CD4-positive, CD25-positive, alpha-beta regulatory T cell (primary cell): ENCODE measurements around the gene GRIN2C. TPM values are rescaled to one million over a fixed set of nuclear protein-coding genes. Genes with fewer than 3 reads are reported as not detected.

ENCODE experiments used
- ATAC-seq, 2 donors: fragments of 150-1000 bp; cut with Tn5 transposase; one replicate each; pipeline ENCODE4 v1.10.0; 2021; ENCODE audit warnings: low read depth in 2 of 2, moderate number of reproducible peaks in 2 of 2, moderate library complexity in 1 of 2
- DNase-seq, 3 donors: peaks; one replicate each; pipeline versions ENCODE4 v3.0.0 to v3.0.0-alpha.2; 2012 to 2022; ENCODE audit warnings: mixed read lengths in 1 of 3
- H3K27ac ChIP-seq: one replicate; pipeline ENCODE4 v1.7.0; 2013; ENCODE audit warnings: mild to moderate bottlenecking, low read length; ENCODE audit not compliant: insufficient read depth, poor library complexity, severe bottlenecking
- H3K27me3 ChIP-seq: one replicate; pipeline ENCODE4 v1.7.0; 2013; ENCODE audit warnings: low read length; ENCODE audit not compliant: control insufficient read depth, insufficient read depth
- H3K36me3 ChIP-seq: one replicate; pipeline ENCODE4 v1.7.0; 2013; ENCODE audit warnings: mild to moderate bottlenecking, low read length, moderate library complexity; ENCODE audit not compliant: control insufficient read depth, insufficient read depth
- H3K4me1 ChIP-seq: 2 replicates; pipeline ENCODE4 v1.7.0; 2013; ENCODE audit warnings: mild to moderate bottlenecking, low read length; ENCODE audit not compliant: insufficient read depth, control insufficient read depth, poor library complexity, severe bottlenecking
- H3K4me3 ChIP-seq: one replicate; pipeline ENCODE4 v1.7.0; 2013; ENCODE audit warnings: low read depth, mild to moderate bottlenecking, low read length, moderate library complexity
- H3K9me3 ChIP-seq, 2 experiments: 1 replicate in 1 of 2; 2 replicates in 1 of 2; pipeline ENCODE4 v1.7.0; 2013; ENCODE audit warnings: low read length in 2 of 2, mild to moderate bottlenecking in 1 of 2, moderate library complexity in 1 of 2; ENCODE audit not compliant: control insufficient read depth in 2 of 2
- H3K27ac Mint-ChIP-seq, 3 donors: one replicate each; pipeline ENCODE4 v1.8.0; 2020 to 2022; ENCODE audit warnings: mild to moderate bottlenecking in 3 of 3, mixed read lengths in 3 of 3, moderate library complexity in 2 of 3
- H3K27me3 Mint-ChIP-seq: one replicate; pipeline ENCODE4 v1.8.0; 2022; ENCODE audit warnings: mild to moderate bottlenecking, mixed read lengths
- H3K36me3 Mint-ChIP-seq: one replicate; pipeline ENCODE4 v1.8.0; 2020; ENCODE audit warnings: mixed read lengths
- H3K4me1 Mint-ChIP-seq, 4 donors: one replicate each; pipeline ENCODE4 v1.8.0; 2020 to 2022; ENCODE audit warnings: mixed read lengths in 4 of 4, mild to moderate bottlenecking in 1 of 4
- H3K4me3 Mint-ChIP-seq, 4 donors: one replicate each; pipeline ENCODE4 v1.8.0; 2020 to 2022; ENCODE audit warnings: mild to moderate bottlenecking in 4 of 4, mixed read lengths in 4 of 4, moderate library complexity in 3 of 4
- H3K9me3 Mint-ChIP-seq, 7 donors: one replicate each; pipeline ENCODE4 v1.8.0; 2020 to 2022; ENCODE audit warnings: mixed read lengths in 7 of 7, mild to moderate bottlenecking in 3 of 7, moderate library complexity in 2 of 7
- polyA plus RNA-seq, 4 donors: library from polyadenylated mRNA; unstranded; fragments of 300-500 nt; fragmentation: Illumina TruSeq; gene quantifications; one replicate each; pipeline ENCODE4 v1.2.3, GENCODE V29; 2021
- total RNA-seq: library from RNA; stranded (reverse); gene quantifications from one replicate; pipeline ENCODE4 v1.2.3, GENCODE V29; 2022

GRIN2C gene
- total and polyA plus RNA-seq, 5 donors from 2014 or later = not detected

- H3K36me3 ChIP-seq = peaks cover 14% of the 10 kb centered on the region
- no peaks in the 10 kb centered on the region for H3K4me1 ChIP-seq
- no peaks in the 10 kb centered on the region for H3K4me1 Mint-ChIP-seq
- H3K4me3 Mint-ChIP-seq = no peak overlapping the region
- no peaks in the 10 kb centered on the region for H3K27me3 ChIP-seq
- H3K27ac ChIP-seq = no peak overlapping the region
- H3K27me3 Mint-ChIP-seq = no peaks in the 10 kb centered on the region
- no peaks in the 10 kb centered on the region for H3K9me3 Mint-ChIP-seq
- no peak overlapping the region for H3K27ac Mint-ChIP-seq
- no peaks in the 10 kb centered on the region for H3K9me3 ChIP-seq
- H3K4me3 ChIP-seq = no peak overlapping the region
- ATAC-seq = no peak
- peaks cover 12% of the 10 kb centered on the region for H3K36me3 Mint-ChIP-seq
- no peak for DNase-seq
Measured at GRCh38 chr17:74825952-74826719, 33.5 kb downstream of the GRIN2C start.

DNA sequence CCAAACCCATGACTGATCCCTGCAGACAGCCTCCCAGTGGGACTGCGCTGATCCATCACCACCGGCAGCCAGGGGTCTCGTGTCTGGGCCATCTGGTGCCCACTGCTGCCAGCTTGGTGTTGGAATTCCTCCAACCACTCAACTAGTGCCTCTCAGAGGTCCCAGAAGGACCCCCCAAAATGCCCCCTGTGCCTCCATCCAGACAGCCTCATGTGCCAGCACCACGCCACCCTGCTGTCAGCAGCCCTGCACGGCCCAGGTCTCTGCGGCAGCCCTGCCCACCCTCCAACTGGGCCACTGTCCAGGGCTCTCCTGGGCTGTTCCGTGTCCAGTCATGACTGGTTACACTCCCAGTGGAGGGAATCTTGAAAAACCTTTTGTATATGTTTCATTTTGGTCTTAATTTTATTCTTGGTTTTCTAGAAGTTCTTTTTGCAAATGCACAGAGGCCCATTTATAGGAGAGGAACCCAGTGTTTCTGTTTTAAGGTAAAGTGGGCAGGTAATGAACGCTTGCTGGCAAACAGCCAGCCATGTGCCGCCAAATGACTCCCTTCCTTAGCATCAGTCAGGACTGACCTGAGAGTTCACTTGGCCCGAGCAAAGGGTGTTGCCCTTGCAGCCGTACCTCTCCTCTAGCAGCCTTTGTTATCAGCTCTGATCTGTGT is 34.6 kb downstream of the GRIN2C start:
- Mint-ChIP-seq H3K36me3 (peaks cover 7% of the 10 kb centered on the region), H3K4me1 (no peaks in the 10 kb centered on the region), H3K9me3 (no peaks in the 10 kb centered on the region), H3K27ac (no peak overlapping the region), H3K27me3 (no peaks in the 10 kb centered on the region), H3K4me3 (no peak overlapping the region)
- no peak overlapping the region for H3K27ac ChIP-seq
- ATAC-seq (no peak), DNase-seq (no peak)
- H3K4me1 ChIP-seq = no peaks in the 10 kb centered on the region
- no peaks in the 10 kb centered on the region for H3K27me3 ChIP-seq
- H3K36me3 ChIP-seq = peaks cover 15% of the 10 kb centered on the region
- no peak overlapping the region for H3K4me3 ChIP-seq
- H3K9me3 ChIP-seq = no peaks in the 10 kb centered on the region

DNA sequence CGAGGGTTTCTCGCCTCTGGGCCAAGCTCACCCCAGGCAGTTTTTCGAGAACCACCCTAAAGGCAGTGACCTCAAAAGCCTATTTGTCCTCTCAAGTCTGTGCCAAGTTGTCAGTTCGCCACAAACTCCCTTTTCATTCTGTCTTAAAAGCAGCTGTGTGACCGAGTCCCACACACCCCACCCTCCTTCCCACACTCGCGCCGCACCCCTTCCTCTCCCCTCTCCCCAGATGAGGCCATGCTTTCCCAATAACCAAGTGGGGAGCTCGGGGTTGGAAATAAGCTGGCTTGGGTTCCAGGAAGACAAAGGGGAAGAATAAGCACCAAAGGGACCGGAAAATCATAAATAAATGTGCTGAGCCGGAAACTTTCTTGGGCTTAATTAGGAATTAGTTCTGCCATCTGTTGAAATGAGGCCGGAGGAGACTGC is 36.7 kb downstream of the GRIN2C start:
- no peak for DNase-seq
- Mint-ChIP-seq H3K36me3 (peaks cover 21% of the 10 kb centered on the region), H3K4me3 (no peak overlapping the region)

GRCh38 chr17:74822335-74822938 is 37.2 kb downstream of the GRIN2C start:
- Histone ChIP-seq H3K27me3 (no peaks in the 10 kb centered on the region), H3K36me3 (peaks cover 28% of the 10 kb centered on the region), H3K27ac (no peak overlapping the region), H3K4me1 (no peaks in the 10 kb centered on the region), H3K4me3 (no peak overlapping the region), H3K9me3 (no peaks in the 10 kb centered on the region)
- peaks cover 0 to 2% (median 0%) of the 10 kb centered on the region in 4 donors for H3K4me1 Mint-ChIP-seq
- peaks cover 21% of the 10 kb centered on the region for H3K36me3 Mint-ChIP-seq
- no peaks in the 10 kb centered on the region for H3K9me3 Mint-ChIP-seq
- no peaks in the 10 kb centered on the region for H3K27me3 Mint-ChIP-seq
- no peak overlapping the region for H3K27ac Mint-ChIP-seq
- DNase-seq (no peak), ATAC-seq (no peak)
- no peak overlapping the region for H3K4me3 Mint-ChIP-seq

More for the DNA sequence above, 36.7 kb downstream of the GRIN2C start:
- Histone ChIP-seq H3K27ac (no peak overlapping the region), H3K4me1 (no peaks in the 10 kb centered on the region), H3K9me3 (no peaks in the 10 kb centered on the region), H3K4me3 (no peak overlapping the region), H3K36me3 (peaks cover 28% of the 10 kb centered on the region), H3K27me3 (no peaks in the 10 kb centered on the region)
- H3K4me1 Mint-ChIP-seq = peaks cover 0 to 2% (median 0%) of the 10 kb centered on the region in 4 donors
- no peaks in the 10 kb centered on the region for H3K27me3 Mint-ChIP-seq
- no peak overlapping the region for H3K27ac Mint-ChIP-seq
- ATAC-seq = no peak
- H3K9me3 Mint-ChIP-seq = no peaks in the 10 kb centered on the region

DNA sequence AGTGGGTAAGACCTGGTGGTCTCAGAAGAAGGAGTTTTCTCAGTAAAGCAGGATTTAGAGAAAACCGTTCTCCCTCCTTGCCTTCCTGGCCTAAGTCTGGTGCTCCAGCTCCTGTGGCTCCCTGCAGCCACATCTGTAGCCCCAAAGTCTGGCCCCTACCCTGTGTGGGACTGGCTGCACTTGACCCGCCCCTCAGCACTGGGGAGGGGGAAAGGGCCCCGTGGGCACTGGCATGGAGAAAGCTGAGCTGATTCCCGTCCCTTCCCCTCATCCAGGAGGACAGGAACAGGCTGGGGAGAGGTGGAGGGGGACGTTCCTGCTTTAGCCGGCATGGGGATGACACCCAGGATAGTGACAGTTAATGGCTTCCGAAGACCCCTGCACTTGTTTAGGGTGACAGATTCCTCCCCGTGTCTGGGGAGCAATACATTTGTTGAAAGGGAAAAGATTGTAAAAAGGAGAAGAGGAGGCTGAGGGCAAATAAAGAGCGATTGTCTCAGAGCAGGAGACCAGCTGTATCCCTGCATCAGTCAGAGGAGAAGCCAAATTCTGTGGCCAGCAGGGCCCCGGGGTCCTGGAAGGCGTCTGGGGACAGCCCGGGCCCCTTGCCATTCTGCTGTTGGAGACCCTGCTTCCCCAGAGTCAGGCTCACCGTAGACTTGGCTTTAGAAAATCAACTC is 37.9 kb downstream of the GRIN2C start:
- H3K4me3 ChIP-seq = no peak overlapping the region
- Mint-ChIP-seq H3K4me1 (peaks cover 0 to 2% (median 0%) of the 10 kb centered on the region in 4 donors), H3K4me3 (no peak overlapping the region), H3K27me3 (no peaks in the 10 kb centered on the region), H3K9me3 (no peaks in the 10 kb centered on the region), H3K27ac (no peak overlapping the region), H3K36me3 (peaks cover 21% of the 10 kb centered on the region)
- no peaks in the 10 kb centered on the region for H3K4me1 ChIP-seq
- H3K36me3 ChIP-seq = peaks cover 32% of the 10 kb centered on the region
- H3K27ac ChIP-seq = no peak overlapping the region
- ATAC-seq (no peak), DNase-seq (no peak)
- H3K27me3 ChIP-seq = no peaks in the 10 kb centered on the region
- H3K9me3 ChIP-seq = no peaks in the 10 kb centered on the region

- Histone ChIP-seq H3K4me3 (no peak overlapping the region), H3K9me3 (no peaks in the 10 kb centered on the region), H3K27ac (no peak overlapping the region), H3K4me1 (no peaks in the 10 kb centered on the region), H3K36me3 (peaks cover 32% of the 10 kb centered on the region), H3K27me3 (no peaks in the 10 kb centered on the region)
- no peaks in the 10 kb centered on the region for H3K27me3 Mint-ChIP-seq
- ATAC-seq (no peak), DNase-seq (no peak)
- no peak overlapping the region for H3K4me3 Mint-ChIP-seq
- H3K4me1 Mint-ChIP-seq = peaks cover 0 to 3% (median 0%) of the 10 kb centered on the region in 4 donors
- H3K36me3 Mint-ChIP-seq = peaks cover 25% of the 10 kb centered on the region
- H3K9me3 Mint-ChIP-seq = no peaks in the 10 kb centered on the region
- H3K27ac Mint-ChIP-seq = no peak overlapping the region
Measured at GRCh38 chr17:74819801-74820436, 39.8 kb downstream of the GRIN2C start.

GRCh38 chr17:74818291-74818938 is 41.3 kb downstream of the GRIN2C start:
- H3K4me3 Mint-ChIP-seq = no peak overlapping the region
- no peaks in the 10 kb centered on the region for H3K9me3 Mint-ChIP-seq
- H3K27ac Mint-ChIP-seq = no peak overlapping the region
- H3K36me3 Mint-ChIP-seq = peaks cover 21% of the 10 kb centered on the region
- DNase-seq (no peak), ATAC-seq (no peak)
- Histone ChIP-seq H3K27me3 (no peaks in the 10 kb centered on the region), H3K4me1 (no peaks in the 10 kb centered on the region), H3K4me3 (no peak overlapping the region), H3K36me3 (peaks cover 32% of the 10 kb centered on the region), H3K9me3 (no peaks in the 10 kb centered on the region), H3K27ac (no peak overlapping the region)
- H3K27me3 Mint-ChIP-seq = no peaks in the 10 kb centered on the region
- H3K4me1 Mint-ChIP-seq = peaks cover 0 to 3% (median 0%) of the 10 kb centered on the region in 4 donors
